HepG2 (cell line): ENCODE results near the gene RBM12. TPM values are rescaled to one million over a fixed set of nuclear protein-coding genes. Genes with fewer than 3 reads are reported as not detected.

Experiments
- CC2D1A ChIP-seq: sonication (generic); formaldehyde crosslinking; IDR thresholded peaks from 2 replicates; pipeline ENCODE4 v1.8.1; 2023; ENCODE audit warnings: mild to moderate bottlenecking, missing genetic modification reagents
- DNMT3B ChIP-seq: conservative IDR thresholded peaks from 2 replicates; pipeline ENCODE4 v1.6.1; 2016; ENCODE audit warnings: missing biosample characterization, control low read depth
- FOXP1 ChIP-seq, 2 experiments: fragments of 450-650 bp in 1 of 2; IDR thresholded peaks; 2 replicates each; pipeline ENCODE4 v1.6.1; 2017 to 2018; ENCODE audit warnings: antibody characterized with exemption in 1 of 2
- KLF12 ChIP-seq: sonication (generic); formaldehyde crosslinking; IDR thresholded peaks from 2 replicates; pipeline ENCODE4 v1.4.0; 2020; ENCODE audit warnings: missing genetic modification reagents, borderline replicate concordance
- MAF1 ChIP-seq: sonication (generic); formaldehyde crosslinking; IDR thresholded peaks from 2 replicates; pipeline ENCODE4 v1.5.0; 2020; ENCODE audit warnings: missing genetic modification reagents, borderline replicate concordance
- RFX3 ChIP-seq: IDR thresholded peaks from 2 replicates; pipeline ENCODE4 v1.6.1; 2016; ENCODE audit warnings: missing biosample characterization, missing genetic modification reagents
- RNF219 ChIP-seq: sonication (generic); formaldehyde crosslinking; IDR thresholded peaks from 2 replicates; pipeline ENCODE4 v1.5.0; 2020; ENCODE audit warnings: mild to moderate bottlenecking, missing genetic modification reagents
- UBTF ChIP-seq: sonication (generic); formaldehyde crosslinking; IDR thresholded peaks from 2 replicates; pipeline ENCODE4 v1.4.0; 2020; ENCODE audit warnings: mild to moderate bottlenecking, missing genetic modification reagents
- ZFP36L2 ChIP-seq: sonication (generic); formaldehyde crosslinking; IDR thresholded peaks from 2 replicates; pipeline ENCODE4 v1.4.0; 2020; ENCODE audit warnings: missing genetic modification reagents
- ZNF18 ChIP-seq: sonication (generic); formaldehyde crosslinking; IDR thresholded peaks from 2 replicates; pipeline ENCODE4 v1.8.0; 2022; ENCODE audit warnings: mild to moderate bottlenecking, missing genetic modification reagents; ENCODE audit not compliant: insufficient replicate concordance
- ZNF235 ChIP-seq: sonication (generic); formaldehyde crosslinking; IDR thresholded peaks from 2 replicates; pipeline ENCODE4 v1.8.1; 2023; ENCODE audit warnings: mild to moderate bottlenecking, missing genetic modification reagents, borderline replicate concordance
- ZNF296 ChIP-seq: sonication (generic); formaldehyde crosslinking; conservative IDR thresholded peaks from 2 replicates; pipeline ENCODE4 v1.5.0; 2020; ENCODE audit warnings: mild to moderate bottlenecking, missing genetic modification reagents
- ZNF44 ChIP-seq: sonication (generic); formaldehyde crosslinking; IDR thresholded peaks from 2 replicates; pipeline ENCODE4 v1.5.1; 2020; ENCODE audit warnings: mild to moderate bottlenecking, missing genetic modification reagents
- ZNF460 ChIP-seq: sonication (generic); formaldehyde crosslinking; IDR thresholded peaks from 2 replicates; pipeline ENCODE4 v1.5.1; 2020; ENCODE audit warnings: missing genetic modification reagents, mild to moderate bottlenecking, borderline replicate concordance
- ZNF660 ChIP-seq: sonication (generic); formaldehyde crosslinking; IDR thresholded peaks from 2 replicates; pipeline ENCODE4 v1.5.1; 2020; ENCODE audit warnings: mild to moderate bottlenecking, low read depth, missing genetic modification reagents, borderline replicate concordance
- polyA plus RNA-seq, 8 experiments: library from polyadenylated mRNA; depleted of rRNA in 3 of 8; stranded (reverse) in 7 of 8; unstranded in 1 of 8; fragments of >200 nt; fragmentation: Illumina TruSeq in 4 of 8; extraction: Trizol in 4 of 8; gene quantifications; 2 replicates each; pipeline versions ENCODE4 v1.2.1 to v1.2.3, GENCODE V29; 2011 to 2016; ENCODE audit warnings: low read depth in 4 of 8, missing spikeins in 1 of 8, mixed read lengths in 1 of 8; ENCODE audit not compliant: insufficient read depth in 1 of 8
- total RNA-seq, 5 experiments: library from RNA; depleted of rRNA; stranded (reverse); fragments of >200 nt; fragmentation: Illumina TruSeq; extraction: Trizol; gene quantifications; 2 replicates each; pipeline ENCODE4 v1.2.3, GENCODE V29; 2016; ENCODE audit warnings: low read depth in 1 of 5

Gene RBM12
- total and polyA plus RNA-seq, 2 of the 13 experiments (the other 11 are each of a cell fraction or from before 2014, with no cell fraction given), result 97.9 to 104 TPM

GRCh38 chr20:35664466-35665206, at the start of gene RBM12, which contains the start of gene CPNE1 (continued):
- 0 out of 2 replicates have a peak, but pooled peaks have one; percentile 70 for TF ChIP-seq KLF12 (CRISPR knock-in tag)
- peak; percentile 98 for TF ChIP-seq UBTF
- TF ChIP-seq CC2D1A, result 0 out of 2 replicates have a peak, but pooled peaks have one; percentile 13
- TF ChIP-seq FOXP1 (IDR thresholded peaks at IDR 0.05), result no peak
- TF ChIP-seq FOXP1 (CRISPR knock-in tag; IDR thresholded peaks at IDR 0.05), result no peak
- peak; percentile 94 for TF ChIP-seq ZNF44 (CRISPR knock-in tag)
- peak; percentile 97 for TF ChIP-seq ZNF660 (CRISPR knock-in tag)
- no peak; the same call in 1 of the 2 replicates for TF ChIP-seq MAF1
- no peak for TF ChIP-seq RFX3 (CRISPR knock-in tag)
- TF ChIP-seq ZNF235 (CRISPR knock-in tag), result peak; percentile 90
- TF ChIP-seq ZFP36L2 (CRISPR knock-in tag), result no peak
- TF ChIP-seq DNMT3B, result peak; percentile 87
- peak; percentile 94; the same call in 1 of the 2 replicates for TF ChIP-seq RNF219 (CRISPR knock-in tag)
- peak; percentile 98 for TF ChIP-seq ZNF18 (CRISPR knock-in tag)
- no peak; the same call in 1 of the 2 replicates for TF ChIP-seq ZNF460 (CRISPR knock-in tag)
- peak; percentile 97; the same call in 1 of the 2 replicates for TF ChIP-seq ZNF296
